Upper lobe of left lung (tissue), 4 donors: ENCODE measurements around the gene GLE1.

Experiments
- EP300 ChIP-seq, 4 donors: sonication (generic); formaldehyde crosslinking; IDR thresholded peaks; one replicate each; pipeline ENCODE4 v1.5.1; 2017; ENCODE audit warnings: antibody characterized with exemption in 4 of 4, control low read depth in 2 of 4
- POLR2A ChIP-seq, 4 donors: fragments of 450-650 bp; IDR thresholded peaks; one replicate each; pipeline ENCODE4 v1.5.1; 2016 to 2017; ENCODE audit warnings: antibody characterized with exemption in 4 of 4, mild to moderate bottlenecking in 2 of 4
- TF ChIP-seq, protein P1 (sequence below), 6 experiments: fragments of 450-650 bp in 4 of 6; fragments of 200-600 bp in 2 of 6; sonication (generic) in 2 of 6; IDR thresholded peaks; one replicate each; pipeline ENCODE4 v1.5.1; 2016 to 2019; ENCODE audit warnings: antibody characterized with exemption in 6 of 6

DNA sequence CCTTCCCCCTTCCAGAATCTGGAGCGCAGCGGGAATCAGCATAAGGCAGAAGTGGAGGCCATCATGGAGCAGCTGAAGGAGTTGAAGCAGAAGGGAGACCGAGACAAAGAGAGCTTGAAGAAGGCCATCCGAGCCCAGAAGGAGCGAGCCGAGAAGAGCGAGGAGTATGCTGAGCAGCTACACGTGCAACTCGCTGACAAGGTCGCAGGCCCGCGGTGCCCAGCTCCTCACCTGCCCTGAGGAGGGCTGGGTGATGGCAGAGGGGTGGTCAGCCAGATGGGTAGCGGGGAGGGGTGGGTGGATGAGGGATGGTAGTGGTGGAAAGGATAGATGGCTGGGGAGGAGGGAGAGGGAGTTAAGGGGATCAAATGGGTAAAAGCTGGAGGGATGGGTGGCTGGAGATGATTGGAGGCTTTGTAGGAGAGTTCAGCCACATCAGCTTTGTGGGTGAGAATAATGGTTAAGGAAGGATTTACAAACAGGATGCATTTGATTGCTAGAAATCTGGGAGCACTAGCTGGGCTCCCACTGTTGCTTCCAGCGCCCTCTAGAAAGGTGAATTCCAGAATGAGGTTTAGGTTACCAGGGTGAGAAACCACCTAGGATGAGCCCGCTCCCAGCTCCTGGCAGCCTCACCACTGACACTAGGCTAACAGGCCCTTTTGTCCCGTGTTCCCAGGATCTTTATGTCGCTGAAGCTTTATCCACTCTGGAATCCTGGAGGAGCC is 19.7 kb upstream of the GLE1 start:
- TF ChIP-seq, protein P1, sequence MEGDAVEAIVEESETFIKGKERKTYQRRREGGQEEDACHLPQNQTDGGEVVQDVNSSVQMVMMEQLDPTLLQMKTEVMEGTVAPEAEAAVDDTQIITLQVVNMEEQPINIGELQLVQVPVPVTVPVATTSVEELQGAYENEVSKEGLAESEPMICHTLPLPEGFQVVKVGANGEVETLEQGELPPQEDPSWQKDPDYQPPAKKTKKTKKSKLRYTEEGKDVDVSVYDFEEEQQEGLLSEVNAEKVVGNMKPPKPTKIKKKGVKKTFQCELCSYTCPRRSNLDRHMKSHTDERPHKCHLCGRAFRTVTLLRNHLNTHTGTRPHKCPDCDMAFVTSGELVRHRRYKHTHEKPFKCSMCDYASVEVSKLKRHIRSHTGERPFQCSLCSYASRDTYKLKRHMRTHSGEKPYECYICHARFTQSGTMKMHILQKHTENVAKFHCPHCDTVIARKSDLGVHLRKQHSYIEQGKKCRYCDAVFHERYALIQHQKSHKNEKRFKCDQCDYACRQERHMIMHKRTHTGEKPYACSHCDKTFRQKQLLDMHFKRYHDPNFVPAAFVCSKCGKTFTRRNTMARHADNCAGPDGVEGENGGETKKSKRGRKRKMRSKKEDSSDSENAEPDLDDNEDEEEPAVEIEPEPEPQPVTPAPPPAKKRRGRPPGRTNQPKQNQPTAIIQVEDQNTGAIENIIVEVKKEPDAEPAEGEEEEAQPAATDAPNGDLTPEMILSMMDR (IDR thresholded peaks at IDR 0.05), result no peak
- TF ChIP-seq POLR2A (IDR thresholded peaks at IDR 0.05), result no peak
- TF ChIP-seq EP300 (IDR thresholded peaks at IDR 0.05), result no peak
